GM19468 (cell line): Measurements from ENCODE around the gene B3GAT1.

Experiments used
- ATAC-seq: cut with Tn5 transposase; IDR thresholded peaks from one replicate; pipeline ENCODE4 v1.9.1; 2021; ENCODE audit warnings: mild to moderate bottlenecking, moderate library complexity, moderate number of reproducible peaks; ENCODE audit not compliant: unreplicated experiment; ENCODE audit errors: extremely low read depth

The B3GAT1 gene

DNA sequence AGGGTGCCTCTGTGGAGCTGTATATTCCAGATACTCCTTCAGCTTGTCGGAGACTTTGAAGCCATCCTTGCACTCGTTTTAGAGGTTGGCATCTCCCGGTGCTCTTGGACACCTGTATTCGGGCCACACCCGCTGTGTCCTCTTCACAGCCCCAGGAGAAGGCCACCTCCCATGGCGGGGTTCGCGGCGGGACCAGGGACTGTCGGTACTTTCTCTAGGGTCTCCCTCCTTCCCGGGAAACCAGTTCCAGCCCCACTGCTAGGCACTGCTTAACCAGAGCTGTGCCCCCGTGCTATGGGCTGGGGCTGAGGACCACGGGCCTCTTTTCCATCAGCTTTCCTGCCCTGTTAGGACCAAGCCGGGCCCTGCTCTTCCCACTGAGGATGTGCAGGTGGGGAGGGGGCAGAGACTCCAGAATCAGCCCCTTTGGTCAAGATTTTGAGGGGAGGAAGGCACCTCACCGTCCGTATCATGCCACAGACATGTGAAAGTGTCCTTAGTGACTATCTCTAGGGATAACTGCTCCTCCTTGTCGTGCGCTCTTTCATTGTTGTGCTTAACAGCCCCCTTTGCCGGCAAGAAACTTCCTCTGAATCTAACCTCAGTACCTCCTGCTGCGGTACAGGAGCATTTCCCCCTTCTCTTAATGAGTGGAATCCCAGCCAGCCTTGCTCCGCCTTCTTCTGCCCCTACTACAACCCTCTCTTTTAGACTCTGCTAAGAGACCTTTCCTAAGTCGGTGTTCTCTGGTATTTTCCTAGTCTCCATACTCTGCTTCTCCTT, 1.2 kb upstream of the B3GAT1 start:
- no peak for ATAC-seq

GRCh38 chr11:134410766-134411165, 1.3 kb downstream of the B3GAT1 start:
- ATAC-seq: no peak

DNA sequence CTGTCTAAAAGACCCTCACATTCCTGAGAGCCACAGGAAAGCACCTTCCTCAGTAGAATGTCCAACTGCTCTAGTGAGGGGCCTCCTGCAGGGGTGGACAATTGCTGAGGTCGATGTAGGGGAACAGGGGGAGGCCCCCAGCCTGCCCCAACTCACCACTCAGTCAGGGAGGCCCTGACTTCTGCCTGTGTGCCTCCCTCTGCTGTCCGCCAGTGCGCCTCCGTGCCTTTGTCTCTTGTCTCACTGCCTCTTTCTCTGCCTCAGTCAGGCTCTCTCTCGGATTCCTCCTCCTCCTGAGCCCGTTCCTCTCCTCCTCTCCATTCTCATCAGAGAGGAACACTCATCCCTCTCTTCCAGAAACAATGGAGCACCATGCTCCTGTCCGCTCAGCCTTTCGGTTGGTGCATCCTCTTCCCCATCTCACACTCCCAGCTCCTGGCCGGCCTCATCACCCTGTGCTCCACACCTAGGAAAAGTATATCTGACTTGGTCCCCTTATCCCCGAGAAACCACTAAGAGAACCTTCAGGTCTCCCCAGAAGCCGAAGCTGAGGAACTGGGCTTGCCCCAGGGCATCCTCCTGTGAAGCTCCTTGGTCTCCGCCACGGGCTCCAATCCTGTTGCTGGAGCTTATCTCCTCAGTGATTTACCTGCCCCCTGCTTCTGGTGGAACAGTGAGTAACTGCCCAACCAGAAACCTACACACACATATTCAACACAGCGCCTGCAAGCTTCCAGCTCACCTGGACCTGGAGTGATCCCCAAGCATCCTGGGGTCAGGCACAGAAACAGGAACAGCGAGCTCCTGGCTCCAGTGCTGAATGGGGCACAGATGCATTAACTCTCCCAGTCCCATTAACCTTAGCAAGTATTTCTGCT, 2.3 kb downstream of the B3GAT1 start:
- ATAC-seq: no peak

DNA sequence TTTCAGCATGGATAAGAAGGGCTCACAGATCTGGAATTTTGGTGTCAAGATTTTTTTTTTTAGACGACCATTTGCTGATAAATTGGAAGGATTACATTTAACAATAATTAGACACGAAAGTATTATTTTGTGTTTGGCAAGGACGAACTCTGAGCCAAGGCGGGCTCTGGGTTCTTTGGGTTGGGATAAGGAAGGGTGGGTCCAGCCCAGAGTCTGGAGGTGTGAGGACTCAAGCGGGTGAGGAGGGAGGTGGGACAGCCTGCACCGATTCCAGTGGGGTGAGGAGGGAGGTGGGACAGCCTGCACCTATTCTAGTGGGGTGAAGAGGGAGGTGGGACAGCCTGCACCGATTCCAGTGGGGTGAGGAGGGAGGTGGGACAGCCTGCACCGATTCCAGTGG, 4.1 kb downstream of the B3GAT1 start:
- ATAC-seq: no peak

GRCh38 chr11:134407321-134407828, 4.7 kb downstream of the B3GAT1 start:
- no peak for ATAC-seq

GRCh38 chr11:134406264-134407185, 5.5 kb downstream of the B3GAT1 start:
- ATAC-seq: no peak

GRCh38 chr11:134405841-134406240, 6.2 kb downstream of the B3GAT1 start:
- no peak for ATAC-seq

DNA sequence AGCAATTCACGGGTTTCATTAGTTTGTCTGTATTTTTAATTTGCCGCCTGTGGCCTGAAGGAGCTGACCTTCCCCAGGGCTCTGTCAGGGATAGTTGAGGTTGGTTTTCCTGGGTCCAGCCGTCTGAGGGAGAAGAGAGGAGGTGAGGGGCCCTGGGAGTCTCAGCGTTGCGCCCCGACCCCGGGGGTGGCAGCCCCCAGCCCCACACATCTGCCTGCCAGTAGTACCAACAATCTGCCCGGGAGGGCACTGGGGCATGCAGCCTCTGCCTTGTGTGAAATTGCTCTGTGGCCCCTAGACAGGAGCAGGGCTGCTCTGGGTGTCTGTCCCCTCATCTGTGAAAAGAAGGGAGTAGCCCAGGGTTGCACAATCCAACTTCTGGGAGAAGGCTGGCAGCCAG, 6.6 kb downstream of the B3GAT1 start:
- ATAC-seq: no peak

DNA sequence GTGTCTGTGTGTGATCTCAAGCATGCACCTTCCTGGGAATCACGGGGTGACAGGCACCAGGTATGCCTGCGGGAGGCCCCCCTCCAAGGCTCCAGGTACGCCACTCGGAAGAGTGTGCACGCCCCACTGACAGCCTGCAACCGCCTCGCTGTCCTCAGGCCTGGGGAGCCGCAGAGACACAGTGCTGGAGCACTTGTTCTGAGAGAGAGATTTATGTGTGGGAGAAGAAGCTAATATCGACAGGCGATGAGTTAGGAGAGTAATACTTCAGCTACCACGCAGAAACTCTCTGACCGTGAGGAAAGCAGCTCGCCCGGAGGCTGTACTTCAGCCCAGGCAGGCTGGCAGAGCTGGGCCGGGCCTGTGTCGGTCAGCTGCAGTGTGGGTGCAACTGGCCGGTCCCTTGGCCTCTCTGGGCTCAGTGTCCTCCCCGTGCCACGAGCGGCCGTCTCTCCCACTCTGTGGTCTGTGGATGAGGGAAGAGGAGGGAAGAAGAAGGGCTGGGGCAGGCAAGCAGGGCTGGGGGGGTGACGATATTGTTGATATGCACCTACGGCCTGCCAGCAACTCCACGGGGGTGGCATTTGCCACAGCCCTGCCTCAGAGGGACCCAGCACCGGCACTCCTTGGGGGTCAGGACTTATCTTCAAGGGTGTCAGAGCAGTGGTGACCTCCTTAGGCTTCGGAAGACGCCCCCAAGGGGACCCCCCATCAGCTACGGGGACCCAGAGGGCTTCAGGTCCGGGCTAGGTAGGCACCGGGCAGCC, 7.3 kb downstream of the B3GAT1 start:
- ATAC-seq: no peak

DNA sequence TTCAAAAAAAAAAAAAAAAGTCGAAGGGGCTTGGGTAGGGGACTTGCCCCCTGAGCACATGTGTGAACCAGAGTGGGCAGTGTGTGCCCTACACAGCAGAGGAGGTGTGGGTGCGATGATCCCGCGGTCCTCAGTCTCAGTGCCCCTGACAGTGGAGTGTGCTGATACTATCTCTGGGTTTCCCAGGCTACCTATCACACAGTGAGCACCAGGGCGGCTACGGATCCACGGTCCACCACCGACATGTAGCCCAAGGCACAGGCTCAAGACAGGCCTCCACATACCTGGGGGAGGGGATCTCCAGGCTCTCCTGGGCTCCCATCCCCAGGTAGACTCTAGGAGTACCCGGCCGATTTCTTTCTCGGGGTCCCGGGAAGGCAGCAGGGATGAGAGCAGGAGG, 9.1 kb downstream of the B3GAT1 start:
- ATAC-seq: no peak

DNA sequence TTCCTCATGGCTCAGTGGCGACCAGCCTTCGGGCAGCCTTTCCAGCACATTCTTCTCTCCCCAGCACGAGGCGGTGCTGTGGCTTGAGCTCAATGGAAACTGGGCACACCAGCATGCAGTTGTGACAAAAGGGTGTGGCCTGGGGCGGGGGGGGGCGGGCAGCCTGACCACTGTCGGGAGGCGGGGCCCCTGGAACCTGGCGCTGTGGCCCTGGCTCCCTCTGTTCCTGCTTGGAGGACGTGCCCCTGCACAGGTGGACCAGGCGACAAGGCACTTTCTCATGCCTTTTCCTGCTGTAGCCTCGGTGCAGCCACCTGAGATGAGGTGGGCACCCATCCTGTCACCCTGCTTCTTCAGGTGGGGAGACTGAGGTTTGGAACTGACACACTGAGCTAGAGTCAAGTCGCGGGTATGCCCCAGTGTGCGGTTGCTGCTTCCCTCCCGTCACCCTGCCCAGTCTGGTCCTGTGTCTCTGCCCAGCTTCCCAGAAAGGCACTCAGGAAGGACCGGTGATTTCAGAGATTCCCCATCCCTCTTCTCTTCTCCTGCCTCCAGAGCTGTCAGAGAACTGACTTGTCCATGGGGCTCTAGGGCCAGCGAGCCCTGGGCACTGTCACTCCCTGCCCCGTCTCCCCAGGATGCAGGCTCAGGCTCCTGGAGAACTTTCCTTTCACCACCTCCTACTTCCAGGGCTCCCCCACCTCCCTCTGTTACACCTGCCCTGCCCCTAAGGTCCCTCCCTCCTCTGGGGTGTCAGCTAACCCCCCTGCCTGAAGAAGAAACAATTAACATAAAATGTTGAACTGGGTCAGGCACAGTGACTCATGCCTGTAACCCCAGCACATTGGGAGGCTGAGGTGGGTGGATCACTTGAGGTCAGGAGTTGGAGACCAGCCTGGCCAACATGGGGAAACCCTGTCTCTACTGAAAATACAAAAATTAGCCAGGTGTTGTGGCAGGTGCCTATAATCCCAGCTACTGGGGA, 9.9 kb downstream of the B3GAT1 start:
- no peak for ATAC-seq

- ATAC-seq: no peak
Observed at GRCh38 chr11:134399996-134400395, 12.0 kb downstream of the B3GAT1 start.

- no peak for ATAC-seq
Observed at GRCh38 chr11:134399293-134399654, 12.8 kb downstream of the B3GAT1 start.

DNA sequence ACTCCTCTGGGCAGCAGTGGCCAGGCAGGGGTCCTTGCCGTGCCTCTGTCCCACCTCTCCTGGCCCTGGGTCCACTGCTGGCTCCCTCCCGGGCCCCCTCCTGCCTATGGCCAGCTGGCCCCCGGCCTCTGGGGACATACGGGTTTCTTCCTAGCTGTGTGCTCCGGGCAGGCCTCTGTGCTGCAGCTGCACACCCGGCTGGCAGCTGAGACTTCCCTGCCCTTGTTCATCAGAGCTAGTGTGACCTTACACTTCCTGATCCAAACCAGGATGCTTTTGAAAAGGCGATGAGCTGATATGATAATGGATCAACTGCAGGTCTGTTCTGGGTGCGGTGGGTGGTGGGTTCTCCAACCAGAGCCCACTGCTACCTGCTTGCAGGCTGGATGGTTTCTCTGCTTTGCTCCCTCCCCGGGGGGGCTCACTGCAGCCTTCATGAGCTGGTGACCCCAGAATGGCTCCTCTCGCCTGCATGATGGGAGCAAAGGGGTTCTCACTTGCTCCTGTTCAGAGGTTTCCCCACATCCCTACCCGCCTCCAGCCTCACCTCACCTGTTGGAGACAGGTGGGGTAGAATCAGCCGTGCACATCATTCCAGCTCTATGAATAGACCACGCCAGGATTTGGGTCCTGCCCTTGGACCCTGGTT, 13.3 kb downstream of the B3GAT1 start:
- no peak for ATAC-seq

DNA sequence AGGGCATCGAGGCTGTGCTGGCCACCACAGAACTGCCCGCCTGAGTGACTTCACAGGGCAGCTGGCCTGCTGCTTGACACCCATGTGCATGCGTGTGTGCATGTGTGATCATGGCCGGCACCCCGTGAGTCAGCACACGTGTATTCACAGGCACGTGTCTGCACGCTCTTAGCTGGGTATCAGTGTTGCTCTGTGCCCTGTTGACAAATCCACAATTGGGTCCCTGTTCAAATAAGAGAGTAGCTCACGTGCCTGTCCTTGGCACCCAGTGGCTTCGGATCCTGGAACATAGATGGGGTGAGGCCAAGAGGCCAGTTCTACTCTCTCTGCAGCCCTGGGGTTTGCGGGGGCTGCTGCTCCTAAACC, 14.0 kb downstream of the B3GAT1 start:
- ATAC-seq: no peak

DNA sequence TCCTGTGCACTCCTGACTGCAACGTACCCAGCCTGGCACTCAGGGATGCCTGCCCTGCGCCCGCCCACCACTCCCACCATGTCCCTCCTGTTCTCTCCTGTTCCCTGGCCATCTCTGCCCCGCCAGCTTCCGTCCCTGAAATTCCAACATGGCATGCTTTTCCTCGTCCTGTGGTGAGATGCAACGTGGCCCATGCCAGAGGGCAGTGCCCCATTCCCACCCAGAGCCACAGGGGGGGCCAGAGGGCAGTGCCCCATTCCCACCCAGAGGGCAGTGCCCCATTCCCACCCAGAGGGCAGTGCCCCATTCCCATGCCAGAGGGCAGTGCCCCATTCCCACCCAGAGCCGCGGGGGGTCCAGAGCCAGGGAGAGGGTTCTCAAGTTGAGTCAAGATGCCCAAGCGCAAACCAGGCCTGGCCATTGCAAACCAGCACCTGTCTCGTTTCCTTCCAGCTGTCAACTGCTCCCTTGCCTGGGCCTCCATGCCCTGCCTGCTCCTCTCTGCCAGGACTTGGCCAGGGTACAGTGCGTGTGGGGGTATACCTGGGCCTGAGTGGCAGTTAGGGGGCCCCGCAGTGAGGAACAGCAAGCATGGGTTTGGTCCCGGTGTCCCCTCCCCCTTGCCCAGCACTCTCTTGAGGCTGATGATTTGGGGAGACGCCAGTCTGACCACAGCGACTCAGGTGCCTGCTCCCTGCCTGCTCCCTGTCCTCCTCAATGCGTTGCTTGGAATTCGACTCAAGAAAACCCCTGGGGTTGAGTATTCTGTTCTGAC, 14.6 kb downstream of the B3GAT1 start:
- ATAC-seq: no peak

DNA sequence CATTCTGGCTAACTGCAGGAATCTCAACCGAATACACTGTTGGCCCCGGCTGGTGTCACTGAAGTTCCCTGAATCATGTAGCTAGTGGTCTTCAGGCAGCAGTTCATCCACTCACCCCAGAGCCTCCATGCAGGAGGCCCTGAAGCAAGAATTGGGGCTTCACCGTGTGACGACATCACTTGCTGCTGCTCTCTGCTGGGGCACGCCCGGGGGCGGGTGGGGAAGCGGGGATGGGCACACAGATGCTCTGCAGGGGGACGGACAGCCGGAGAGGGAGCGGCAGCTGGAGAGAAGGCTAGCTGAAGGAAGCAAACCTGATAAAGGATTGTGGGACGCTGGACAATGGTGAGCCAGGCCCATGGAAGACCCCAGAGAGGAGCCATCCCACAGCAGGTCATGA, 17.0 kb downstream of the B3GAT1 start:
- no peak for ATAC-seq
